ENCODE measurements around the gene MSGN1. TPM values are rescaled to one million over a fixed set of nuclear protein-coding genes. Genes with fewer than 3 reads are reported as not detected.

Gene MSGN1
- total RNA-seq, 1 donor from 2014 or later, result not detected

DNA sequence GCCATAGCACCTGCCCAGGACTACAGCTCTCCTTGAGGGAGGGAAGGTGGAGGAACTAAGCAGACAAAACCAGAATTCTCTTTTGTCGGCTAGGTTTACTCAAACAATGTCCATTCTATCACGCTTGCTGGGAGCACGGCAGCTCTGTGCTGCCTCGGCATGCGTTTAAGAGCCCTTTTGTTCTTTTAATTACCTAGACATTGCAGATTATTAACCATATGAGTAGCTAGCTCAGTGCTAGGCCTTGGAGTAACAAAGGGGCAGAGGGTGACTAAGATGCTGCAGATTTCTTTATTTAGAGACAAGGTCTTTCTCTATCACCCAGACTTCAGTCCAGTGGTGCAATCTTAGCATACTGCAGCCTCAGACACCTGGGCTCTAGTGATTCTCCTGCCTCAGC lies 11.1 kb downstream of the MSGN1 start:
- no peaks in the 10 kb centered on the region for H3K36me3 ChIP-seq
- TF ChIP-seq, protein P1, sequence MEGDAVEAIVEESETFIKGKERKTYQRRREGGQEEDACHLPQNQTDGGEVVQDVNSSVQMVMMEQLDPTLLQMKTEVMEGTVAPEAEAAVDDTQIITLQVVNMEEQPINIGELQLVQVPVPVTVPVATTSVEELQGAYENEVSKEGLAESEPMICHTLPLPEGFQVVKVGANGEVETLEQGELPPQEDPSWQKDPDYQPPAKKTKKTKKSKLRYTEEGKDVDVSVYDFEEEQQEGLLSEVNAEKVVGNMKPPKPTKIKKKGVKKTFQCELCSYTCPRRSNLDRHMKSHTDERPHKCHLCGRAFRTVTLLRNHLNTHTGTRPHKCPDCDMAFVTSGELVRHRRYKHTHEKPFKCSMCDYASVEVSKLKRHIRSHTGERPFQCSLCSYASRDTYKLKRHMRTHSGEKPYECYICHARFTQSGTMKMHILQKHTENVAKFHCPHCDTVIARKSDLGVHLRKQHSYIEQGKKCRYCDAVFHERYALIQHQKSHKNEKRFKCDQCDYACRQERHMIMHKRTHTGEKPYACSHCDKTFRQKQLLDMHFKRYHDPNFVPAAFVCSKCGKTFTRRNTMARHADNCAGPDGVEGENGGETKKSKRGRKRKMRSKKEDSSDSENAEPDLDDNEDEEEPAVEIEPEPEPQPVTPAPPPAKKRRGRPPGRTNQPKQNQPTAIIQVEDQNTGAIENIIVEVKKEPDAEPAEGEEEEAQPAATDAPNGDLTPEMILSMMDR (IDR thresholded peaks at IDR 0.05), result no peak
- H3K4me1 ChIP-seq, result peaks cover 1% of the 10 kb centered on the region
- ATAC-seq, result no peak
- no peak overlapping the region for H3K27ac ChIP-seq
- H3K9me3 ChIP-seq, result no peaks in the 10 kb centered on the region
- DNase-seq, result no peak
- no peak overlapping the region for H3K4me3 ChIP-seq
- intact Hi-C loops (cut with DNase I), result no loop called here
- peaks cover 4% of the 10 kb centered on the region for H3K27me3 ChIP-seq

DNA sequence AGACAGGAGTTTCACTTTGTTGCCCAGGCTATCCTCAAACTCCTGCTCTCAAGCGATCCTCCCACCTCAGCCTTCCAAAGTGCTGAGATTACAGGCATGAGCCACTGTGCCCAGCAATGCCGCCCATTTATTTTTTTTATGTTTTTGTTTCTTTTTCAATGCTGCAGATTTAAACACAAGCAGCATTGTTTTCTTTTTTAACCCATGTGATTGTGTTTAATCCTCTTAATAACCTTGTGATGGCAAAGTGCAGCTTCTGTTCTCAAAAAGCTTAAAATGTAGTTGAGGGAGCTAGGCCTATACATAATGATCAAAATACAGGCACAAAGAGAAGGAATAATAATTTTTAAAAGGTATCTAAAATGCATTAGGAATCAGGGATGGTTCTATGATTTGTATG lies 11.5 kb downstream of the MSGN1 start:
- DNase-seq, result no peak
- ATAC-seq, result no peak
- no peaks in the 10 kb centered on the region for H3K4me1 ChIP-seq
- H3K9me3 ChIP-seq, result no peaks in the 10 kb centered on the region
- no peak overlapping the region for H3K4me3 ChIP-seq
- intact Hi-C loops (cut with DNase I), result no loop called here
- TF ChIP-seq, protein P1 (IDR thresholded peaks at IDR 0.05), result no peak
- H3K27ac ChIP-seq, result no peak overlapping the region
- peaks cover 4% of the 10 kb centered on the region for H3K27me3 ChIP-seq
- H3K36me3 ChIP-seq, result no peaks in the 10 kb centered on the region

DNA sequence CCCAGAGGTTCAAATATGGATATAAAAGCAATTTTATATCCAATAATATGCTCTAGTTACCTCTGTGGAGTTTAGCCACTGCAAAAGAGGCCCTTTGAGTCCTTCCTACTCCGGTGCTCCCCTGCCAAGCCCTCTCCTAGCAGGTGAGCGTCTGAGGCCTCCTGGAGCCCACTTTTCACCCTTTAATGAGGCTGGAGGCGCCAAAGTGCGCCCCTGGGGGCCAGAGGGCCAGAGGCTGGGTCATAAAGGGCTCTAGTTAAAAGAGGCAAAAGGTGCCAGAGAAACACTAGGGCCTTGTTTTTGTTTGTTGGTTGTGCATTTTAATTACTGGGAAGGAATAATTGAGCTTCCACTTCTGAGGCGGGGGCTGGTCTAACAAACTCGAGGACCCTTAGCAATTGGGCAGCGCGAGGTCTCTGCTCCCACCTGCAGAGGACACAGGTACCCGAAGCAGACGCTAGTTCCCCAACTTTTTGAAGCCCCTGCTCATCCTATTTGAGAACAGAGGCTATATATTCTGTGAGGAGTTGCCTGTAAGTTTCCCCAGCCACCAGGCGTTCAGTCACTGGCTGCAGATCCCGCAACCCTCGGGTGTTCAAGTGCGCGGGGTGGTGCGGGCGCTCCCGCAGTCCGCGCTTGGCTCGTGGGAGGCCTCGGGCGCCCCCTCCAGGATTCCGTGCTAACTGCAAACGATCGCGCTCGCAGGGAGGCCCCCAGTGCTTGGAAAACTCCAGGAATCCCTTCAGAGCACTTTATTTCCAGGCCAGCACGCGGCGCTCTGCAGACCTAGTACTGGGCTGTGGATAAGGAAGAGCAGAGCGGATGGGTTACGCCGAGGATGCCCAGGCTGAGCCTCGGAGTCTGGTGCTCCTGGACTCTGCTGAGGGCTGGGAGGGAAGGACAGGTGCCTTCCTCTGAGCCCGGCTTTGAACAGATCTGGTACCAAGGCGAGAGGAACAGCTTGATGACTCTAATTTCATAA lies 14.1 kb downstream of the MSGN1 start:
- H3K27me3 ChIP-seq, result peaks cover 4% of the 10 kb centered on the region
- H3K27ac ChIP-seq, result no peak overlapping the region
- no peaks in the 10 kb centered on the region for H3K36me3 ChIP-seq
- no peaks in the 10 kb centered on the region for H3K9me3 ChIP-seq
- DNase-seq (peak; percentile 83), ATAC-seq (peak; percentile 96)
- intact Hi-C loops (cut with DNase I), result no loop called here
- TF ChIP-seq, protein P1 (IDR thresholded peaks at IDR 0.05), result peak; percentile 84
- no peaks in the 10 kb centered on the region for H3K4me1 ChIP-seq
- peak overlapping the region; percentile 6 for H3K4me3 ChIP-seq

DNA sequence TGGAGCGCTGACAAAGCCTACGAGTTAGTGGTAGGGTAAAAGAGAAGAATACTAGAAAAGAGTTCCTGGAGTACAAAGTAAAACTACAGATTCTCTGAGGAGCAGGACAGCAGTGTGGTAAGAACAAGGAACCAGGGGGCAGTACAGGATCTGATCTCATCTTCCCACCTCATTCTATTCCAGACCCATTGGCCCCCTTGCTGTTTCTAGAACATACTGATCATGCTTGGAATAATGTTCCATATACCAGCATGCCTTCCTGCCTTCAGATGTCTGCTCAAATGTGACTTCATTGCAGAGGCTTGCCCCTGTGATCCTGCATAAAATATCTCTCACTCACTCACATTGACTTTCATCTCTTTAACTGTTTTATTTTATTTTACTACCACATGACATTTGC lies 19.3 kb downstream of the MSGN1 start:
- Histone ChIP-seq H3K36me3 (no peaks in the 10 kb centered on the region), H3K27ac (no peak overlapping the region), H3K4me1 (no peaks in the 10 kb centered on the region), H3K9me3 (no peaks in the 10 kb centered on the region), H3K4me3 (no peak overlapping the region), H3K27me3 (peaks cover 4% of the 10 kb centered on the region)
- intact Hi-C loops (cut with DNase I), result no loop called here
- TF ChIP-seq, protein P1 (IDR thresholded peaks at IDR 0.05), result no peak
- no peak for DNase-seq
- ATAC-seq, result no peak

DNA sequence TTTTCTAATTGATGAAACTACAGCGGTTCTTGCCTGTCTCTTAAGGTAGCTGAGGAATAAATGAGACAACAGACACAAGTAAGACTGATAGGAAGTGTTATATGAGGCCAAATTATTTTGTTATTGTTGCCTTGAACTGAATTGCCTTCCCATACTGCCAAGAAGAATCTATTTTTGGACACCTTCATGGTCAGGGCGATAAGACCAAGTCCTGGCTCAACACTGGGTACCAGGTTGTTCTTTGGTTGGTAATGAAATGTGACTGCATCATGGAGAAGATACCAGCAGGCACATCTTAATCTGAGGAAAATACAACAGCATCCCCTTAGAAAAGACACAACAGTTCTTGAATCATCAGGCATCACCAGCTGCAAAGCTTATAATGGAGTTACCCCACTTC lies 23.7 kb downstream of the MSGN1 start:
- Histone ChIP-seq H3K27me3 (no peaks in the 10 kb centered on the region), H3K4me3 (no peak overlapping the region), H3K27ac (no peak overlapping the region), H3K36me3 (no peaks in the 10 kb centered on the region), H3K9me3 (no peaks in the 10 kb centered on the region), H3K4me1 (no peaks in the 10 kb centered on the region)
- no peak for ATAC-seq
- intact Hi-C loops (cut with DNase I), result no loop called here
- DNase-seq, result no peak
- TF ChIP-seq, protein P1 (IDR thresholded peaks at IDR 0.05), result no peak
